CD14-positive monocyte (primary cell): ENCODE measurements around the gene EFEMP2. TPM values are rescaled to one million over a fixed set of nuclear protein-coding genes. Genes with fewer than 3 reads are reported as not detected.

Source experiments
- DNase-seq, 3 donors: peaks; one replicate each; pipeline ENCODE4 v3.0.0-alpha.2; 2011 to 2022
- H2AFZ ChIP-seq: 2 replicates; pipeline ENCODE4 v1.6.0; 2012; ENCODE audit warnings: mild to moderate bottlenecking, low read depth, low read length, inconsistent platforms; ENCODE audit not compliant: insufficient read depth, poor library complexity, severe bottlenecking
- H3K27ac ChIP-seq, 2 donors: 1 replicate in 1 of 2; 2 replicates in 1 of 2; pipeline ENCODE4 v1.5.1; 2012 to 2013; ENCODE audit warnings: low read length in 2 of 2, control low read depth in 1 of 2, inconsistent platforms in 1 of 2, low read depth in 1 of 2, mild to moderate bottlenecking in 1 of 2
- H3K27me3 ChIP-seq, 2 donors: one replicate each; pipeline versions ENCODE4 v1.6.0 to v1.6.1; 2011 to 2013; ENCODE audit warnings: low read length in 2 of 2; ENCODE audit not compliant: control insufficient read depth in 2 of 2, insufficient read depth in 2 of 2
- H3K36me3 ChIP-seq, 2 donors: replicated peaks in 1 of 2; 1 replicate in 1 of 2; 2 replicates in 1 of 2; pipeline versions ENCODE4 v1.5.1 to v1.6.1; 2012 to 2013; ENCODE audit warnings: low read length in 2 of 2, control low read depth in 1 of 2, inconsistent platforms in 1 of 2, mild to moderate bottlenecking in 1 of 2; ENCODE audit not compliant: insufficient read depth in 2 of 2, control insufficient read depth in 1 of 2
- H3K4me1 ChIP-seq, 2 donors: 1 replicate in 1 of 2; 2 replicates in 1 of 2; pipeline versions ENCODE4 v1.5.1 to v1.6.1; 2012 to 2013; ENCODE audit warnings: low read length in 2 of 2, control low read depth in 1 of 2, inconsistent platforms in 1 of 2, mild to moderate bottlenecking in 1 of 2, moderate library complexity in 1 of 2; ENCODE audit not compliant: insufficient read depth in 2 of 2, control insufficient read depth in 1 of 2
- H3K4me2 ChIP-seq: replicated peaks from 2 replicates; pipeline ENCODE3; 2012; ENCODE audit warnings: low read length, moderate library complexity, mild to moderate bottlenecking; ENCODE audit not compliant: poor library complexity, severe bottlenecking; ENCODE audit errors: extremely low read depth
- H3K4me3 ChIP-seq, 3 experiments: fragments of 200-600 bp in 1 of 3; sonication (generic) in 1 of 3; replicated peaks in 1 of 3; 1 replicate in 2 of 3; 2 replicates in 1 of 3; pipeline ENCODE4 v1.5.1; 2011 to 2013; ENCODE audit warnings: low read length in 3 of 3, mild to moderate bottlenecking in 3 of 3, control low read depth in 2 of 3, low read depth in 2 of 3, inconsistent platforms in 1 of 3, moderate library complexity in 1 of 3
- H3K79me2 ChIP-seq: 2 replicates; pipeline ENCODE4 v1.6.0; 2012; ENCODE audit warnings: mild to moderate bottlenecking, control low read depth, inconsistent platforms, low read length, moderate library complexity; ENCODE audit not compliant: insufficient read depth
- H3K9ac ChIP-seq: 2 replicates; pipeline ENCODE4 v1.6.0; 2017; ENCODE audit warnings: low read length, mild to moderate bottlenecking; ENCODE audit not compliant: insufficient read depth, poor library complexity, severe bottlenecking
- H3K9me3 ChIP-seq, 2 donors: replicated peaks in 1 of 2; 1 replicate in 1 of 2; 2 replicates in 1 of 2; pipeline versions ENCODE4 v1.5.1 to v1.6.1; 2012 to 2013; ENCODE audit warnings: low read length in 2 of 2, control low read depth in 1 of 2; ENCODE audit not compliant: control insufficient read depth in 1 of 2, insufficient read depth in 1 of 2
- H4K20me1 ChIP-seq: 2 replicates; pipeline ENCODE4 v1.6.0; 2012; ENCODE audit warnings: mild to moderate bottlenecking, low read length, control low read depth, moderate library complexity; ENCODE audit not compliant: insufficient read depth
- H3K27ac Mint-ChIP-seq, 7 donors: one replicate each; pipeline ENCODE4 v1.8.0; 2020; ENCODE audit warnings: mild to moderate bottlenecking in 7 of 7, mixed read lengths in 7 of 7, moderate library complexity in 6 of 7, inconsistent platforms in 2 of 7
- H3K27me3 Mint-ChIP-seq, 3 donors: one replicate each; pipeline ENCODE4 v1.8.0; 2021 to 2022; ENCODE audit warnings: low read depth in 3 of 3, mild to moderate bottlenecking in 3 of 3, mixed read lengths in 3 of 3, moderate library complexity in 3 of 3, inconsistent platforms in 1 of 3
- H3K36me3 Mint-ChIP-seq, 2 donors: one replicate each; pipeline ENCODE4 v1.8.0; 2020; ENCODE audit warnings: mixed read lengths in 2 of 2, inconsistent platforms in 1 of 2, mild to moderate bottlenecking in 1 of 2
- H3K4me1 Mint-ChIP-seq: one replicate; pipeline ENCODE4 v1.8.0; 2020; ENCODE audit warnings: mild to moderate bottlenecking, mixed read lengths
- H3K4me3 Mint-ChIP-seq, 2 donors: one replicate each; pipeline ENCODE4 v1.8.0; 2020; ENCODE audit warnings: mild to moderate bottlenecking in 2 of 2, mixed read lengths in 2 of 2, moderate library complexity in 1 of 2
- H3K9me3 Mint-ChIP-seq, 7 donors: one replicate each; pipeline ENCODE4 v1.8.0; 2020 to 2022; ENCODE audit warnings: mixed read lengths in 7 of 7, mild to moderate bottlenecking in 6 of 7, moderate library complexity in 6 of 7, inconsistent platforms in 2 of 7
- CTCF ChIP-seq: fragments of 200-600 bp; IDR thresholded peaks from one replicate; pipeline ENCODE4 v1.8.0; 2022; ENCODE audit warnings: antibody characterized with exemption, mild to moderate bottlenecking
- WGBS: methylation state at CpG from one replicate; pipeline ENCODE4 v1.1.5; 2013; ENCODE audit warnings: missing lambda C conversion rate; ENCODE audit not compliant: insufficient coverage; 5-methylcytosine and 5-hydroxymethylcytosine counted together
- intact Hi-C, 2 donors: fragments of 100-400 bp; cut with micrococcal nuclease; formaldehyde crosslinking; loops; one replicate each; pipeline versions ENCODE4 v1.15.0 to v1.15.1; 2023
- polyA plus RNA-seq, 3 donors: library from polyadenylated mRNA; depleted of rRNA in 1 of 3; unstranded in 2 of 3; stranded (reverse) in 1 of 3; fragments of 300-500 nt in 2 of 3; fragments of >200 nt in 1 of 3; fragmentation: Illumina TruSeq in 2 of 3; gene quantifications; 1 replicate in 2 of 3; 2 replicates in 1 of 3; pipeline ENCODE4 v1.2.3, GENCODE V29; 2012 to 2021

Gene EFEMP2
- polyA plus RNA-seq, 3 donors: 0.44 to 14.7 TPM; not detected in 1

DNA sequence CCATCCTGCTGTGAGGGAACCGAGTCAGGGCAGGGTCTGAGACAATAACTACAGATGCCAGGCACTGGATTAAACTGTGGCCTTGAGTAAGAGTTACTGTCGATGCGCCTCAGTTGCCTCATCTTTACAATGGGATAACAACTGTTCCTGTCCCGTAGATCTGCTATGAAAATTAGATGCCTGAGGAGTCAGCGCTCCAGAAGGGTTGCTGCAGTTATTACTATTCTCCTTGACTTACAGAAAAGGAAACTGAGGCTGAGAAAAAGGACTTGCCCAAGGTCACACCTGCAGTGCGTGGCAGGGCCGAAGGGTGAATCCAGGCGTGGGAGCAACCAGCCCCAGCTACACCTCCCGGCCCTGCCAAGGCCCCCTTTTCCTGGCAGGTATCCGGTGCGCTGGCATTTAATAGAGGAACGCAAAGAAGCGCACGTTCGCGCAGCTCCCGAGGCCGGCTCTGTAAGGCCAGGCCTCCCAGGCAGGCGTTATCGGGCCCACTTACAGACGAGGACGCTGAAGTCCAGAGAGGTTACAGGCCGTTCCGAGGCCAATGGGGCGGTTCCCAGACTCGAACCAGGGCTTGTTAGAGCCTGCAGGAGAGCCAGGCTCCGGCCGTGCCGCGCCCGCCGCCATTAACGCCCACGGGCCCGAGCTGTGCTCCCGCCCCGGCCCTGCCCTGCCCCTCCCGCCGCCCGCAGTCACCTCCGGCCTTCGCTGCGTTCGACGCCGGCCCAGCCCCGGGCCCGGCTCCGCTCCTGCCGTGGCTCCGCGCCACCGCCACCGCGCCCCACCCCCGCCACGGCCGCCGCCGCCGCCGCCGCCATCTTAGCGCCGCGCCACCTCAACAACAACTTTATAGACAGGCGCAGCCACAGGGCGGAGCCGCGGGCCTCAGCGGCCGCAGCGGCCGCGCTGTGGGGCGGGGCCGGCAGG lies 45.9 kb upstream of the EFEMP2 start, which contains the start of gene C11orf68:
Gene C11orf68, minus strand, starts transcription at position 852 of the 930 bp plus-strand sequence. Its CDS starts 31 bp downstream, at position 821.
- no peak for TF ChIP-seq CTCF
- H3K27me3 Mint-ChIP-seq: peaks cover 0 to 2% (median 0%) of the 10 kb centered on the region in 3 donors
- peaks cover 10% of the 10 kb centered on the region for H4K20me1 ChIP-seq
- peaks cover 12 to 19% of the 10 kb centered on the region in 2 donors for H3K36me3 ChIP-seq
- H3K27ac ChIP-seq: peak within 1 kb of the TSS; percentile 61 to 94
- peaks cover 58% of the 10 kb centered on the region for H3K4me1 Mint-ChIP-seq
- H3K4me3 Mint-ChIP-seq: peak within 1 kb of the TSS; percentile 89 to 95
- H3K79me2 ChIP-seq: peaks cover 38% of the 10 kb centered on the region
- intact Hi-C loops: loop anchor here in 1 of 2 donors (1.0 to 2.0 kb wide), 2 partner anchors 18 to 43 kb away; partner anchors contain the start of genes FOSL1 and SART1
- H3K4me3 ChIP-seq: peak within 1 kb of the TSS; percentile 93 to 99 (median 98)
- H2AFZ ChIP-seq: peak within 1 kb of the TSS; percentile 82
- H3K9me3 ChIP-seq: no peaks in the 10 kb centered on the region
- H3K27me3 ChIP-seq: no peaks in the 10 kb centered on the region
- H3K9me3 Mint-ChIP-seq: no peaks in the 10 kb centered on the region
- WGBS: 3% methylated on average over 49 of the region's 77 CpGs
- H3K36me3 Mint-ChIP-seq: peaks cover 26 to 29% of the 10 kb centered on the region in 2 donors
- peaks cover 58 to 63% of the 10 kb centered on the region in 2 donors for H3K4me1 ChIP-seq
- H3K27ac Mint-ChIP-seq: peak within 1 kb of the TSS; percentile 81 to 93 (median 87)
- no peak for DNase-seq
- H3K9ac ChIP-seq: peak within 1 kb of the TSS; percentile 94
- H3K4me2 ChIP-seq: peak within 1 kb of the TSS; percentile 99

DNA sequence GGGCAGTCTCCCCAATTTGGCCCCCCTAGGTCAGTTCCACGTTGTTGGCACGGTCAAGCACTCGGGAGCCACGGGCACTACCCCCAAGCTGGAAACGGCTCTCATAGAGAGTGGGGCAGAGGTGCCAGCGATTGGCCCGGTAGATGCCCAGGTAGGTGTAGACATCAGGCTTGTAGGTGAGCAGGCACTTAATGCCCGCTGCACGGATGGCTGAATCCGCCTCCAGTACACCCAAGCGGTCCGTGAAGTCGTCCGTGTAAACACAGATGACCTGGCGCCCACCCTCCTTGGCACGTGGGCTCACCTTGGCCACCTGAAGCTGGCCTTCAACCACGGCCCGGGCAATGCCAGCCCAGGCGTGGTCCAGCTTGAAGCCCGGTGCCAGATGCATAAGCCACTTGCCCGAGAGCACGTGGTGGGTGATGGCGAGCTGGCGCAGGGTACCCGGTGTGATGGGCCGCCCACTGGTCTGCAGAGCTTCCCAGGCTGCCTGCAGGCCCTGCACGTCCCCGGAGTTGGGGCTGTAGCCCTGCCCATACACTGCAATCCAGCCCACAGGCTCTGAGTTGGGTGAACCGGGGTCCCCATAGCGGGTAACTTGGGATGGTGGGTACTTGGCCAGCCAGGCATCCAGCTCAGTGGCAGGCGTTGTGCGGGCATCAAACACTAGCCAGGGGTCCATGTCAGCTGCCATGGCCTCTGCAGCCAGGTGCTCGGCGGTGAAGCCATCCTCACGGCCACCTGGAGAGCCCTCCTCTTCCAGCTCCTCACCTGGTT lies 45.0 kb upstream of the EFEMP2 start:
- H2AFZ ChIP-seq: no peak overlapping the region
- Mint-ChIP-seq H3K4me3 (peak overlapping the region; percentile 83 to 86), H3K27me3 (peaks cover 0 to 2% (median 0%) of the 10 kb centered on the region in 3 donors), H3K9me3 (no peaks in the 10 kb centered on the region), H3K36me3 (peaks cover 18 to 20% of the 10 kb centered on the region in 2 donors), H3K4me1 (peaks cover 58% of the 10 kb centered on the region), H3K27ac (peak overlapping the region in 6 of 7 donors; percentile 8 to 93 (median 86))
- 97% methylated on average over 26 of the region's 35 CpGs for WGBS
- H3K27ac ChIP-seq: peak overlapping the region in 1 of 2 donors; percentile 94
- H4K20me1 ChIP-seq: peaks cover 10% of the 10 kb centered on the region
- no peak for DNase-seq
- H3K27me3 ChIP-seq: no peaks in the 10 kb centered on the region
- peaks cover 5 to 10% of the 10 kb centered on the region in 2 donors for H3K36me3 ChIP-seq
- peaks cover 58 to 63% of the 10 kb centered on the region in 2 donors for H3K4me1 ChIP-seq
- intact Hi-C loops: loop anchor here in 1 of 2 donors (2.0 kb wide), 1 partner anchor 17 kb away; the partner anchor contains the start of gene FOSL1
- H3K4me3 ChIP-seq: peak overlapping the region; percentile 93 to 99 (median 98)
- peak overlapping the region; percentile 94 for H3K9ac ChIP-seq
- peak overlapping the region; percentile 99 for H3K4me2 ChIP-seq
- H3K79me2 ChIP-seq: peaks cover 38% of the 10 kb centered on the region
- no peak for TF ChIP-seq CTCF
- H3K9me3 ChIP-seq: no peaks in the 10 kb centered on the region
